LNCAP (cell line): ENCODE measurements around the gene FIS1.

Experiments used
- TF ChIP-seq, protein P1 (sequence below): fragments of 450-650 bp; IDR thresholded peaks from 2 replicates; pipeline ENCODE4 v1.5.1; 2017; ENCODE audit warnings: mild to moderate bottlenecking

Gene FIS1

GRCh38 chr7:101197991-101198390, 46.9 kb downstream of the FIS1 start:
- TF ChIP-seq, protein P1, sequence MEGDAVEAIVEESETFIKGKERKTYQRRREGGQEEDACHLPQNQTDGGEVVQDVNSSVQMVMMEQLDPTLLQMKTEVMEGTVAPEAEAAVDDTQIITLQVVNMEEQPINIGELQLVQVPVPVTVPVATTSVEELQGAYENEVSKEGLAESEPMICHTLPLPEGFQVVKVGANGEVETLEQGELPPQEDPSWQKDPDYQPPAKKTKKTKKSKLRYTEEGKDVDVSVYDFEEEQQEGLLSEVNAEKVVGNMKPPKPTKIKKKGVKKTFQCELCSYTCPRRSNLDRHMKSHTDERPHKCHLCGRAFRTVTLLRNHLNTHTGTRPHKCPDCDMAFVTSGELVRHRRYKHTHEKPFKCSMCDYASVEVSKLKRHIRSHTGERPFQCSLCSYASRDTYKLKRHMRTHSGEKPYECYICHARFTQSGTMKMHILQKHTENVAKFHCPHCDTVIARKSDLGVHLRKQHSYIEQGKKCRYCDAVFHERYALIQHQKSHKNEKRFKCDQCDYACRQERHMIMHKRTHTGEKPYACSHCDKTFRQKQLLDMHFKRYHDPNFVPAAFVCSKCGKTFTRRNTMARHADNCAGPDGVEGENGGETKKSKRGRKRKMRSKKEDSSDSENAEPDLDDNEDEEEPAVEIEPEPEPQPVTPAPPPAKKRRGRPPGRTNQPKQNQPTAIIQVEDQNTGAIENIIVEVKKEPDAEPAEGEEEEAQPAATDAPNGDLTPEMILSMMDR: no peak

- TF ChIP-seq, protein P1: no peak
Observed at GRCh38 chr7:101195884-101196283, 49.0 kb downstream of the FIS1 start.
